Head of caudate nucleus (tissue), 42 donors: ENCODE measurements around the gene NEO1.
A peak's percentile ranks its signal among the peaks of the same experiment; 100 is the strongest.

ENCODE experiments used
- DNase-seq, 42 donors: peaks; one replicate each; pipeline versions ENCODE4 v3.0.0 to v3.0.0-alpha.2; 2020 to 2021; ENCODE audit warnings: mixed read lengths in 7 of 42
- intact Hi-C: fragments of 100-400 bp; cut with DNase I; formaldehyde crosslinking; loops from one replicate; pipeline ENCODE4 v1.15.0; 2022

The NEO1 gene

DNA sequence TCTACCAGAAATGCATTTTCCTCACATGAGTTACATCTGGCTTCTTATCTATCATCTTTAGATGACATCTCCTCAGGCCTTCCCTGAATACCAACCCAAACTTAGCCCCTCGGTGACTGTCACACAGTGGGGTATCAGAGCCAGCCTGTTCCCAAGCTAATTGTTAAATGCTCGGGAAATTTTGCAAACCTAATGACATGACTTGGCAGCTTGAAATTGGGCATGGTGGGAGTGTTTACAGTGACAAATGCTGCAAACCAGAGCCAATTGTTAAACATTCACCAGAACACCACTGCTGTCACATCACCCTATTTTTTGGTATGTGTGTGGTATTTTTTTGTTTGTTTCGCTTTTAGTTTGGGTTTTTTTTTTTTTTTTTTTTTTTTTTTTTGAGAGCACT is 185.6 kb downstream of the NEO1 start:
- intact Hi-C loops, result loop anchor here (10.0 kb wide), 1 partner anchor 113 kb away; no protein-coding TSS in a partner anchor
- DNase-seq, result peak in 1 of 42 donors; percentile 46

DNA sequence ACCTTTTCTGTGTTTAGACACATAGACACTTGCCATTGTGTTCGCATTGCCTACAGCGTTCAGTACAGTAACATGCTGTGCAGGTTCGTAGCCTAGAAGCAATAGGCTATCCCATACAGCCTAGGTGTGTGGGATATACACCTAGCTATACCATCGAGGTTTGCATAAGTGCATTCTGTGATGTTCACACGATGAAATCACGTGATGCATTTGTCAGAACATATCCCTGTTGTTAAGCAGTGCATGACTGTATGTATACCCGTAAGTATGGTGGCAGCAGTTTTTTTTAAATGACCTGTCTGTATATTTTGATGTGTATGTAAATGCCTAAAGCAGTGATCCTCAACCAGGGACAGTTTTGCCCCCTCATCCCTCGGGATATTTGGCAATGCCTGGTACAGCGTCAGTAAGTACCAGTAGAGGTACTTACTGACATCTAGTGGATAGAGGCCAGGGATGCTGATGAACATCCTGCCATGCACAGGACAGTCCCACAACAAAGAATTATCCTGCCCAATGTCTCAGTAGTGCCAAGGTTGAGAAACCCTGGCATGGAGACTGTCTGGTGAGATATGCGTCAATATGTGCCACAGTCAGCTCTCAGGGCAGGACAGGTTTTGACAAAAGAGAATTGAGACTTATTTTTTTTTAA is 187.4 kb downstream of the NEO1 start:
- peak in 3 of 42 donors; percentile 3 to 30 (median 16) for DNase-seq
- intact Hi-C loops, result loop anchor here (10.0 kb wide), 1 partner anchor 115 kb away; no protein-coding TSS in a partner anchor

DNA sequence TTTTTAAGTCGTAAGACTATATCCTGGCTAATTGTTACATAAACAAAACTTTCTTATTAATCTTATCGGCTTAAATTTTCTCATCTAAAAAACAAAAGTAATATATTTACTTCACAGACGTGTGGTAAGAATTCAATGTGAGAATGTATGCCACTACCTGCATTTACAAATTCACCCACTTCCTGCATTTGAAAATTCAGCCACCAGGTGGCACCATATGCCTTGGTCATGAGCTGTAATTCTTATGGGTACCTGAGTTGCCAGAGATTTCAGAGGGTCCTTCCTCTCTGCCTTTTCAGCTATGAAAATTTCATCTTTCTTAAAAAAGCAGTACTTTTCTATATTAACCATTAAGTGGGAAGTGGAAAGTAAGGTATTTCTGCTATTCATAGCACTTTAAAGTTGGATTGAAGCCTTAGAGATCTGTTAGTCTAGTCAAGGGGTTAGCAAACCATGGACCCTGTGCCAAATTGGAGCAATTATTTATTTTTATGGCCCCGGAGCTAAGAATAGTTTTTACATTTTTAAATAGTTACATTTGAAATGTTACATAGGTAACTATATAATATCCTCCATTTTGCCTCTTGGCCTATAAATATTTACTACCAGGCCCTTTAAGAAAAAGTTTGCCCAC is 188.7 kb downstream of the NEO1 start:
- DNase-seq, result peak in 41 of 42 donors; percentile 8 to 91 (median 77)
- intact Hi-C loops, result no loop called here

DNA sequence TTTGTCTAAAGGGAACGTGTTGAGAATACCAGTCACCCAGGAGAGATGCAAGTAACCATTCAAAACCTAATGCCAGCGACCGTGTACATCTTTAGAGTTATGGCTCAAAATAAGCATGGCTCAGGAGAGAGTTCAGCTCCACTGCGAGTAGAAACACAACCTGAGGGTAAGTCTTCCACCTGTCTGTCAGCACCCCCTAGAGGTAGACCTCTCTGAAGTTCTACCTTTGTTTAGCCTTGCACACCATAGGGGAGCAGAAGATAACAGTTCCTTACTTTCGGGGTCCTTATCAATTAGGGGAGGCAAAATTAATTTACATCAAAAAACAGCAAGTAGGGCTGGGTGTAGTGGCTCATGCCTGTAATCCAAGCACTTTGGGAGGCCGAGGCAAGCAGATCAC is 192.1 kb downstream of the NEO1 start:
- DNase-seq, result peak in 1 of 42 donors; percentile 5

GRCh38 chr15:73246439-73246838 is 194.2 kb downstream of the NEO1 start:
- no peak for DNase-seq
- intact Hi-C loops, result no loop called here

More for the DNA sequence above, 192.1 kb downstream of the NEO1 start:
- intact Hi-C loops, result no loop called here

GRCh38 chr15:73246898-73247297 is 194.6 kb downstream of the NEO1 start:
- no peak for DNase-seq
- intact Hi-C loops, result no loop called here

DNA sequence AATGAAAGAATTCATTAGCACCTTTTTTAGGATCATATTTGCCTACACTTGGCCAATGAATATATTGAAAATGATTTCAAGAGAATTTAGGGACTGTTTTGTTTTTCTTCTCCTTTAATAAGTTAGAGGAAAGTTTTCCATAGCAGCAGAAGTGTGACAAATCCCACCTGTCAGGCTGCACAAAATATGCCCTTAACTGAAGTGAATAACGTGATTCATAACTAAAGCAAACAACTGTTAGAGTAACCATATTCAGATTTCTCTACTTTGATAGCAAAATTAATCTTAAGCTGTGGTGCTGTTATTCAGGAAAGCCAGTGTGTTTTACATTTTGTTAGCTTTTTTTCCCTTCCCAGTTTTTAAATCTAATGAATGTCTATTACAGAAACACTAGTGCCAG is 195.1 kb downstream of the NEO1 start:
- intact Hi-C loops, result no loop called here
- DNase-seq, result no peak

- DNase-seq, result no peak
- intact Hi-C loops, result no loop called here
Observed at GRCh38 chr15:73249499-73249898, 197.2 kb downstream of the NEO1 start.

DNA sequence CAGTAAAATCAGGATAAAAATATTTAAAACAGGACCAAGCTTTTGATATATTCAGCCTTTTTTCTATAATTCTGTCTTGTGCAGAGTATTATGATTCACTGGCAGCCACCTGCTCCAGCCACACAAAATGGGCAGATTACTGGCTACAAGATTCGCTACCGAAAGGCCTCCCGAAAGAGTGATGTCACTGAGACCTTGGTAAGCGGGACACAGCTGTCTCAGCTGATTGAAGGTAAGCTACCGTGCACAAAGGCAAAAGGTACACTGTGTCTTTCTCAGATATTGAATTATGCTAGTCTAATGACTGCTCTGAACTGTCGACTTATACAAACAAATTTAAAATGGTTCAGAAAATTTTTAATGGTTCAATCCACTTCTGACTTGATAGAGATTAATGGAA is 202.3 kb downstream of the NEO1 start:
- intact Hi-C loops, result no loop called here
- no peak for DNase-seq

DNA sequence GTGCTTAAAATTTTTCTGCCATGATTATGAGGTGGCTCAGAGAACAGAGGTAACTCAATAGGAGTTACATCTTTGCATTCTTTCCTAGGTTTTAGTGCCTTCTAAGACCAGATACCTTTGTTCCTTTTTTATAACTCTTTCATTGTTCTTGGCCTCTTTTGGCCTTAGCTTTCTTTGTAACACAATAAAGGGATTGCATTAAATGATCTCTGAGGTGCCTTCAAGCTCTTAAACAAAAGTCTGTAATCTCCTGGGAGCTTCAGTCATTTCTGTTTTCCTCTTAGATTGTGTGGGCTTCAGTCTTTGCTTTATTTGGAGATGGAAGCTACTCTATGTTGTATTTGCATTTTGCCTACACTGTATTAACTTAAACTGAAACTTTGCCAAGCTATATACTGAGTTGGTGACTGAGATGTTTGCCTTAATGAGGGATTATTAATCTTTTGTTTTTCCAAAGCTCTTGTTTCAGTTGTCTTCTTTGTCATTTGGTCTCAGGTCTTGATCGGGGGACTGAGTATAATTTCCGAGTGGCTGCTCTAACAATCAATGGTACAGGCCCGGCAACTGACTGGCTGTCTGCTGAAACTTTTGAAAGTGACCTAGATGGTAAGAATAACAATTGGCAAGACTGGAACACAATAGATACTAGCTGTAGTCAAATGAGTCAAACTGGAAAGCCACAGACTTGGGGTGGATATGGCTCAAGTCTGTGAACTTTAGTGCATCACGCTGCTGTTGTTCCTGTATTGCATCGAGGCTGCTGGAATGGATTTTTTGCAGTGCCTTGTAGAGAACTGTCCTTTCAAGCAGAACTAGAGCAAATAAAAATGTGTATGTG is 206.2 kb downstream of the NEO1 start:
- DNase-seq, result no peak
- intact Hi-C loops, result no loop called here

DNA sequence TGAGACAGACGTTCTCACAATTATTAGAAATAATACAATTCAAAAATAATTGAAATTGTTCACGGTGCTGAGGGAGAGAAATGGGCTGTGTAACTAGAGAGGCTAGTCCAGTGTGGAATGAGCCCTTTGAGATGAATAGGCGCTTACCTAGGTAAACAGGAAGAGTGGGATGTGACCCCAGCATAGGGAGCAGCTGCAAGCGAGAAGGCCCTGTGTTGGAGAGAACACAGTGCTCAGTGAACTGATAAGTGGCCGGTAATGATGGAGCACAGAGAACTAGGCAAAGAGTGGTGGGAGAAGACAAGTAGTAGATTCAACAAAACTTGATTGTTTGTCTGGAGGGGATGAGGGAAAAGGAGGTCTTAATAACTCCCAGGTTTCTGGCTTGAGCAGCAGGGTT is 212.6 kb downstream of the NEO1 start:
- no peak for DNase-seq
- intact Hi-C loops, result no loop called here

GRCh38 chr15:73265536-73266153 is 213.4 kb downstream of the NEO1 start:
- DNase-seq, result peak in 23 of 42 donors; percentile 7 to 63 (median 28)
- intact Hi-C loops, result no loop called here

- DNase-seq, result no peak
- intact Hi-C loops, result no loop called here
Observed at GRCh38 chr15:73268457-73268856, 216.2 kb downstream of the NEO1 start.

- DNase-seq, result no peak
- intact Hi-C loops, result loop anchor here (5.0 kb wide), 1 partner anchor 488 kb away; the partner anchor contains the start of gene ADPGK
Observed at GRCh38 chr15:73270366-73271097, 218.3 kb downstream of the NEO1 start.

GRCh38 chr15:73273181-73274002 is 221.1 kb downstream of the NEO1 start:
- intact Hi-C loops, result loop anchor here (5.0 kb wide), 1 partner anchor 491 kb away; the partner anchor contains the start of gene ADPGK
- DNase-seq, result peak in 41 of 42 donors; percentile 26 to 87 (median 70)

- DNase-seq, result no peak
- intact Hi-C loops, result no loop called here
Observed at GRCh38 chr15:73275862-73276261, 223.6 kb downstream of the NEO1 start.

- intact Hi-C loops, result no loop called here
- no peak for DNase-seq
Observed at GRCh38 chr15:73282567-73283365, 230.5 kb downstream of the NEO1 start.
